Activated CD4-positive, alpha-beta T cell treated with anti-CD3 and anti-CD28 coated beads for 36 hours (primary cell): Measurements from ENCODE around the gene TMEM39B. TPM values are rescaled to one million over a fixed set of nuclear protein-coding genes. Genes with fewer than 3 reads are reported as not detected.

Experiments used
- ATAC-seq: fragments of 200-7000 bp; cut with Tn5 transposase; one replicate; pipeline ENCODE4 v1.10.0; 2021; ENCODE audit warnings: mild to moderate bottlenecking, moderate library complexity
- CTCF ChIA-PET: fragments of 350-600 bp; sonication (Branson Sonifier 250); formaldehyde crosslinking; loops from one replicate; lab custom pipeline; 2021; ENCODE audit warnings: antibody characterized with exemption; lab: Charles Lee
- POLR2A ChIA-PET: fragments of 350-600 bp; sonication (Branson Sonifier 250); formaldehyde crosslinking; loops from one replicate; lab custom pipeline; 2021; ENCODE audit warnings: antibody characterized with exemption, inconsistent platforms; lab: Charles Lee
- DNase-seq: peaks from one replicate; pipeline ENCODE4 v3.0.0-alpha.2; 2020
- H3K27ac Mint-ChIP-seq: one replicate; pipeline ENCODE4 v1.8.0; 2021; ENCODE audit warnings: mixed read lengths
- H3K27me3 Mint-ChIP-seq: one replicate; pipeline ENCODE4 v1.8.0; 2021; ENCODE audit warnings: mixed read lengths
- H3K36me3 Mint-ChIP-seq: one replicate; pipeline ENCODE4 v1.8.0; 2021; ENCODE audit warnings: low read depth, mixed read lengths
- H3K4me1 Mint-ChIP-seq: one replicate; pipeline ENCODE4 v1.8.0; 2021; ENCODE audit warnings: mixed read lengths
- H3K4me3 Mint-ChIP-seq: one replicate; pipeline ENCODE4 v1.8.0; 2021; ENCODE audit warnings: mild to moderate bottlenecking, moderate library complexity, mixed read lengths
- H3K9me3 Mint-ChIP-seq: one replicate; pipeline ENCODE4 v1.8.0; 2021; ENCODE audit warnings: low read depth, mixed read lengths
- intact Hi-C, 2 experiments: fragments of 100-400 bp; cut with DNase I in 1 of 2; cut with micrococcal nuclease in 1 of 2; formaldehyde crosslinking; loops; one replicate each; pipeline versions ENCODE4 v1.14.2 to v1.15.1; 2022 to 2024; cut with DNase I, micrococcal nuclease
- total RNA-seq, 2 experiments: library from RNA; stranded (reverse); gene quantifications; one replicate each; pipeline ENCODE4 v1.2.3, GENCODE V29; 2021

Gene TMEM39B
- total RNA-seq, 2 experiments from 2014 or later = 25.2 to 29.8 TPM

DNA sequence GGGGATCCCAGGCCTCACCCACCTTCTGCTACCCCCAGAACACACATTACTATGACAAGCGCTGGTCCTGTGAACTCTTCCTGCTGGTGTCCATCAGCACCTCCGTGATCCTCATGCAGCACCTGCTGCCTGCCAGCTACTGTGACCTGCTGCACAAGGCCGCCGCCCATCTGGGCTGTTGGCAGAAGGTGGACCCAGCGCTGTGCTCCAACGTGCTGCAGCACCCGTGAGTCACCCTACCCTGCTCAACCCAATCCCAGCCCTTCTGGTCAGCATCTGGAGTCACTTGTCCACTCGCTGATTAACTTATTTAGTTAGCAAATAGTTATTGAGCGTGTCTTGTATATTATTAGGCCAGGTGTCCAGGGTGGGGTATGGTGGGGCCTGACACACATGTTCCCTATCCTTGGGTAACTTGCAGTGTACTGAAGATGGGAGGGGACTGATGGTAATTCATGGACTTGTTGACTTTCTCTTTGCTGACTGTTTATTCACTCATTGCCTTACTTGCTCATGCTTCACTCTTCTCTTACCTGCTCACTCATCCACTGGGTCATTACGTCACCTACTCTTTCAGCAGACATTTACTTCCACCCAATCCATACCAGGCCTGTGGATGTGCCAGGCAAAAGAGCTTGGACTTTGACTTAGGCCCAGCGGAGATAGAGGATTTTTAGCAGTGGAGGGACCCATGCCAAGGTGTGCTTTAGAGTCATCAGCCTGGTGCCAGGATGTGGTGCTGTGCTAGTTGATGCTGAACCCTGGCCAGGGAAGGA lies 22.2 kb downstream of the TMEM39B start:
- Mint-ChIP-seq H3K9me3 (no peaks in the 10 kb centered on the region), H3K4me3 (no peak overlapping the region), H3K27me3 (no peaks in the 10 kb centered on the region), H3K36me3 (peaks cover 32% of the 10 kb centered on the region), H3K27ac (no peak overlapping the region), H3K4me1 (no peaks in the 10 kb centered on the region)
- no peak for ATAC-seq
- intact Hi-C loops = no loop called here
- ChIA-PET POLR2A (interaction anchor here (0.6 kb wide), 1 partner anchor 122 kb away, joined by 3 read pairs; no protein-coding TSS in a partner anchor), CTCF (interaction anchor here (0.5 to 0.8 kb wide), 2 partner anchors 22 to 206 kb away, joined by 3 to 4 read pairs; partner anchors contain the start of gene TMEM39B)
- DNase-seq = no peak

DNA sequence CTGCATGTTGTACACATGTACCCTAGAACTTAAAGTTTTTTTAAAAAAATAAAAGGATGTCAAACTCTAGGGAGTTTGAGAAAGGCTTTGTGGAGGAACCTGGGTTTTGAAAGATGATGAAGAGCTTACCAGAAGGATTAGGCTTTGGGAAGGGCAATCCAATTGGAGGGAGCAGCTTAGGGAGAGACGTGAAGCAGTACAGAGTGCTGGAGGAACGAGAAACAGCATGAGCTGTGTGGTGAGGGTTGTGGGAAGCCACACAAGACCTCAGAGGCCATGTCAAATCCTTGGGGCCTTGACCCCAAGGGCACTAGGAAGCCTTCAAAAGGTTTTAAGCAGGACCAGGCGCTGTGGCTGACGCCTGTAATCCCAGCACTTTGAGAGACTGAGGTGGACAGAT lies 26.7 kb downstream of the TMEM39B start:
- Mint-ChIP-seq H3K27ac (no peak overlapping the region), H3K9me3 (no peaks in the 10 kb centered on the region), H3K4me1 (peaks cover 1% of the 10 kb centered on the region), H3K36me3 (peaks cover 23% of the 10 kb centered on the region), H3K4me3 (no peak overlapping the region), H3K27me3 (no peaks in the 10 kb centered on the region)
- ATAC-seq (no peak), DNase-seq (no peak)
- POLR2A ChIA-PET = interaction anchor here (0.6 kb wide), 1 partner anchor 243 kb away, joined by 3 read pairs; no protein-coding TSS in a partner anchor
- CTCF ChIA-PET = interaction anchor here (0.8 kb wide), 1 partner anchor 45 kb away, joined by 3 read pairs; no protein-coding TSS in a partner anchor
- intact Hi-C loops = no loop called here

DNA sequence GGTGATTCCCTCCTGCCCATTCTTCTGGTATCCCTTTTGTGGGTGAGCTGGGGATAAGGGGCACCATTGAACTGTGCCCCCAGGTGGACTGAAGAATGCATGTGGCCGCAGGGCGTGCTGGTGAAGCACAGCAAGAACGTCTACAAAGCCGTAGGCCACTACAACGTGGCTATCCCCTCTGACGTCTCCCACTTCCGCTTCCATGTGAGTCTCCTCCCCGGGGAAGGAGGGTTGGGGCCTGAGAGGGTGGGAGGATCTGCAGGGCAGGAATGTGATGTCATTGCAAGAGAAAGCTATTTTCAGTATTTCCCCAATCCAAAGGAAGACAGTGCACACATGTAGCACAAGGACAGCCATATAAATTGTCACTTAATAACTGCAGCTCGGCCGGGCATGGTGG lies 27.6 kb downstream of the TMEM39B start:
- CTCF ChIA-PET = interaction anchor here (0.8 kb wide), 2 partner anchors 9 to 46 kb away, joined by 3 read pairs; no protein-coding TSS in a partner anchor
- no peaks in the 10 kb centered on the region for H3K27me3 Mint-ChIP-seq
- no peak overlapping the region for H3K4me3 Mint-ChIP-seq
- peaks cover 1% of the 10 kb centered on the region for H3K4me1 Mint-ChIP-seq
- H3K27ac Mint-ChIP-seq = no peak overlapping the region
- ATAC-seq (no peak), DNase-seq (no peak)
- no peaks in the 10 kb centered on the region for H3K9me3 Mint-ChIP-seq
- POLR2A ChIA-PET = no interaction called here
- intact Hi-C loops = loop anchor here (10.0 kb wide), 2 partner anchors 56 to 304 kb away; no protein-coding TSS in a partner anchor
- peaks cover 15% of the 10 kb centered on the region for H3K36me3 Mint-ChIP-seq

DNA sequence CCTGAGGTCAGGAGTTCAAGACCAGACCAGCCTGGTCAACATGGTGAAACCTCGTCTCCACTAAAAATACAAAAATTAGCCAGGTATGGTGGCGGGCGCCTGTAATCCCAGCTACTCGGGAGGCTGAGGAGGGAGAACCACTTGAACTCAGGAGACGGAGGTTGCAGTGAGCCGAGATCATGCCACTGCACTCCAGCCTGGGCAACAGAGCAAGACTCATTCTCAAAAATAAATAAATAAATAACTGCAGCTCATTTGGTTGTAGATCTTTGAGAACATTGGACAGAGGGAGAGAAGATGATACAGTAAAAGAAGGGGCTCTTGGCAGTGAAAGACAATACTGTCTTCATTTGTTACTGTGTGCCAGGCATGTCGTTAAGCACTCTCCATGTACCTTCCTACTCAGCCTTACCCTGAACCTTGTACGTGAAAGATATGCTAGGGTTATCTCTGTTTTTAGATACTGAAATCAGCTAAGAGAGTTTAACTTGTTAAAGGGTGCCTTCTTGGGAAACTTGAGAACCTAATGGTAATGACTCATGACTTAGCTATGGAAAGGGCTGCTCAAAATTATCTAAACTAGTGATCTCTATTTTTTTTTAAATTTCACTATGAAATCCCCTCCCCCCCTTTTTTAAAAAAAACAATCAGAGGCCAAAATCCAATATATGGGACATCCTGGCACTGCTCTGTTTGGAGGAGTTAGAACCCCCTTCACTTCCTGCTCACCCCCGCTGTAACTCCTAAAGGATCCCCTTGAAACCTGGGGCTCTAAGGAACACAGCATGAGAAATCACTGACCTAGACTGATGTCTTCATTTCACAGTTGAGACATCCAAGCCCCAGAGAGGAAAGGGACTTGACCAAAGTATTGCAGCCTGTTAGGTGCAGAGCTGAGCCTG lies 28.3 kb downstream of the TMEM39B start:
- no peaks in the 10 kb centered on the region for H3K9me3 Mint-ChIP-seq
- DNase-seq (no peak), ATAC-seq (no peak)
- peaks cover 15% of the 10 kb centered on the region for H3K36me3 Mint-ChIP-seq
- ChIA-PET CTCF (interaction anchor here (0.7 to 0.8 kb wide), 2 partner anchors 8 to 45 kb away, joined by 3 to 4 read pairs; no protein-coding TSS in a partner anchor), POLR2A (no interaction called here)
- intact Hi-C loops = loop anchor here (10.0 kb wide), 2 partner anchors 56 to 304 kb away; no protein-coding TSS in a partner anchor
- no peaks in the 10 kb centered on the region for H3K27me3 Mint-ChIP-seq
- no peak overlapping the region for H3K27ac Mint-ChIP-seq
- peaks cover 1% of the 10 kb centered on the region for H3K4me1 Mint-ChIP-seq
- H3K4me3 Mint-ChIP-seq = no peak overlapping the region

DNA sequence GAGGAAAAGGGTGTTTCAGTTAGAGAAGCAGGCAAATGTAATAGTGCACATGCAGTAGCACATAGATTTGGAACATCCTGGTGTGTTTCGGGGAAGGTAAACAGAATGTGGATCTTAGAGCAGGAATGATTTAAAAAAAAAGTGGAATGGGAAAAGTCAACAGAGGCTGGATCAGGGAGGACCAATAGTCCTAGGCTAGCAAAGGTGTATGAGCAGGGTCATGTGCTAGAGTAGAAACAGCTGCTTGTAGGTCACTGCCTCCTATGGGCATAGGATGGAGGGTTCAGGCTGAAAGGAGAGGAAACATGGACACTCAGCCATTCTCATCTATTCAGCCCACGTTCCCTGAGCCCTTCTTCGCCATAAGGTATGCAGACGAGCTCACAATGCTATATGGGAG lies 31.4 kb downstream of the TMEM39B start:
- ChIA-PET CTCF (no interaction called here), POLR2A (no interaction called here)
- no peaks in the 10 kb centered on the region for H3K27me3 Mint-ChIP-seq
- no peak for ATAC-seq
- no peaks in the 10 kb centered on the region for H3K9me3 Mint-ChIP-seq
- no peak overlapping the region for H3K27ac Mint-ChIP-seq
- intact Hi-C loops = loop anchor here (10.0 kb wide), 2 partner anchors 59 to 301 kb away; no protein-coding TSS in a partner anchor
- no peak for DNase-seq
- peaks cover 5% of the 10 kb centered on the region for H3K36me3 Mint-ChIP-seq
- no peak overlapping the region for H3K4me3 Mint-ChIP-seq
- peaks cover 7% of the 10 kb centered on the region for H3K4me1 Mint-ChIP-seq

DNA sequence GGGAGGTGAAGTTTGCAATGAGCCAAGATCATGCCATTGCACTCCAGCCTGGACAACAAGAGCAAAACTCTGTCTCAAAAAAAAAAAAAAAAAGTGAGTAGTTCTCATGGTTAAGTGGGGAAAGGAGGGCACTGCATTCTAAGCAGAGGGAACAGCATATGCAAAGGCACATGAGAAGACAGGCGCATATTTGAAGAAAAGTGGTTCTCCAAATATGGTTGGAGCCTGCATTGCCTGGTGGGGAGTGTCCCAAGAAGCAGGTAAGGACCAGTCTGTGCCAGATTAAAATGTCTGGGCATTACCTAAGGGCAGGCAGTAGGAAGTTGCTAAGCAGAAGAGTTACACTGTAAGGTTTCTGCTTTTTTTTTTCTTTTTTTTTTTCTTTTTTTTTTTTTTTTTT lies 32.6 kb downstream of the TMEM39B start:
- no peaks in the 10 kb centered on the region for H3K27me3 Mint-ChIP-seq
- no peak overlapping the region for H3K4me3 Mint-ChIP-seq
- DNase-seq (no peak), ATAC-seq (no peak)
- H3K27ac Mint-ChIP-seq = no peak overlapping the region
- intact Hi-C loops = loop anchor here (5.0 to 10.0 kb wide), 3 partner anchors 61 to 299 kb away; partner anchors contain the start of gene CCDC28B (in 1 of the 2)
- POLR2A ChIA-PET = no interaction called here
- peaks cover 18% of the 10 kb centered on the region for H3K4me1 Mint-ChIP-seq
- no peaks in the 10 kb centered on the region for H3K9me3 Mint-ChIP-seq
- H3K36me3 Mint-ChIP-seq = peaks cover 9% of the 10 kb centered on the region
- CTCF ChIA-PET = interaction anchor here (0.6 kb wide), 1 partner anchor 1390 kb away, joined by 3 read pairs; no protein-coding TSS in a partner anchor

DNA sequence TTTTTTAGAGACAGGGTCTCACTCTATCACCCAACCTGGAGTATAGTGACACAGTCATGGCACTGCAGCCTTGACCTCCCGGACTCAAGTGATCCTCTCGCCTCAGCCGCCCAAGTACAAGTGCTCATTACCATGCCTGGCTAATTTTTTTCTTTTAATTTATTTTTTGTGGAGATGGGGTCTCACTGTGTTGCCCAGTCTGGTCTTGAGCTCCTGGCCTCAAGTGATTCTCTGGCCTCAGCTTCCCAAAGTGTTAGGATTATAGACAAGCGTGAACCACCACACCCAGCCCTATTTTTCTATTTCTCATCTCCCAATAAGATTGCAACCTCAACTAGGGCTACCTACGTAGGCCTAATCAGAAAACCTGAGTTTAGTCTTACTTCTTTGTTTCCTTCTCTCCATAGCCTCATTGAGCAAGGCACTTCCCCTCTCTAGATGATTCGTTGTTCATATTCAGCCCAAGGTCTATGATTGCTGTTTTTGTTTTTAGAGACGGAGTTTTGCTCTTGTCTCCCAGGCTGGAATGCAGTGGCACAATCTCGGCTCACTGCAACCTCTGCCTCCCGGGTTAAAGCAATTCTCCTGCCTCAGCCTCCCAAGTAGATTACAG lies 34.0 kb downstream of the TMEM39B start:
- intact Hi-C loops = loop anchor here (1.0 to 10.0 kb wide), 5 partner anchors 33 to 298 kb away; partner anchors contain the start of genes CCDC28B (in 1 of the 2) and TMEM39B (in 1 of the 2)
- Mint-ChIP-seq H3K4me3 (peak overlapping the region; percentile 33), H3K4me1 (peaks cover 30% of the 10 kb centered on the region), H3K27ac (peak overlapping the region; percentile 65), H3K36me3 (peaks cover 15% of the 10 kb centered on the region), H3K27me3 (no peaks in the 10 kb centered on the region), H3K9me3 (no peaks in the 10 kb centered on the region)
- POLR2A ChIA-PET = interaction anchor here (0.6 kb wide), 1 partner anchor 17 kb away, joined by 6 read pairs; no protein-coding TSS in a partner anchor
- no peak for ATAC-seq
- CTCF ChIA-PET = interaction anchor here (0.6 to 5.5 kb wide), 5 partner anchors 10 to 91 kb away, joined by 3 to 62 read pairs (median 4); no protein-coding TSS in a partner anchor
- no peak for DNase-seq

DNA sequence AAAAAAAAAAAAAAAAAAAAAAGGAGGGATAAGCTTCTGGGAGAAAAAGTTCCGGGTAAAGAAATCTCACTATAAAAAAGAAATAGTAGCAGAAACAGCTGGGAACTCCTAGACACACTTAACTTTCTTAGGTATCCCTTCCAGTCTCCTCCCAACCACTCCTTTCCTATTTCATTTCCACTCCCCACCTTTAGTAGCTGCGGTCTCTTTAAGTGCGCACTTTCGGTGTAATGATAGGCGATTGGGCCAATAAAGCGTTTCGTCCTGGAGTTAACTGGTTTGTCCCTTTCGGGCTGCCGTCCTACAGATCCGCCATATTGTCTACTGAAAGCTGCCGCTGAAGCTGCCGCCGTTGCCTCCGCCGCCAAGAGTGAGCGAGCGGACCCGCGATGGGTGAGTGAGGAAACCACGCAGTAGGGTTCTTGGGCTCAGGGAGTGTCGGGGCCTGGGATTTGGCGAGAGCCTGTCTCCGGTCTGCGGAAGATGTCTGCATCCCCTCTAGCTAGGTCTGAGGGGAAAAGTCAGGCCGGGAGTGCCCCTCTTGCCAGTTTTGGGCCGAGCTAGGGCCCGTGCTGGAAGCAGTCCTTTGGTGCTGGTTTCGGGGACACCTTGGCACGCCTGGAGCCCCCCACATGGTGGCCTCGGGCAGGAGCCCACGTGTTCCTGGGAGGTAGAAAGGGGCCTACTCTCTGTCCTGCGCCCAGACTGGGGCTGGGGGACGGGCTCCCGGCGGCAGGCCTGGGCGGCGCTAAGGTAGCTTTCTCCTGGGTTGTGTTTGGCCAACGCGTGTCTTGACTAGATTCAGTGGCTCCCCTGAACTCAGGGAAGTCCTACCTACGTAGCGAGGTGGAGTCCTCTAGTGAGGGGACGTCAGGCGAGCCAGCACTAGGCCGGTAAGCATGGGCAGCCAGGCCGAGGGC lies 35.3 kb downstream of the TMEM39B start, which contains the start of gene KPNA6:
Gene KPNA6 (plus strand): TSS at position 315 of the 920 bp plus-strand sequence. CDS start 75 bp downstream, at position 390.
- CTCF ChIA-PET = interaction anchor here (0.6 to 5.5 kb wide), 25 partner anchors 10 to 473 kb away, joined by 3 to 62 read pairs (median 5); partner anchors contain the start of genes BSDC1, LCK, TMEM39B and TXLNA
- POLR2A ChIA-PET = interaction anchor here (0.6 to 2.4 kb wide), 14 partner anchors 12 to 543 kb away, joined by 3 to 19 read pairs (median 4); partner anchors contain the start of genes KHDRBS1, MARCKSL1, PEF1 and RBBP4
- Mint-ChIP-seq H3K4me3 (peak within 1 kb of the TSS; percentile 88), H3K4me1 (peaks cover 39% of the 10 kb centered on the region), H3K36me3 (peaks cover 18% of the 10 kb centered on the region), H3K27ac (peak within 1 kb of the TSS; percentile 96), H3K9me3 (no peaks in the 10 kb centered on the region), H3K27me3 (no peaks in the 10 kb centered on the region)
- intact Hi-C loops = loop anchor here (1.0 to 10.0 kb wide), 11 partner anchors 35 to 542 kb away; partner anchors contain the start of genes TXLNA (in 2 of the 2), BSDC1 (in 1 of the 2), CCDC28B (in 1 of the 2) and KHDRBS1 (in 1 of the 2)
- peak; percentile 94 for DNase-seq
- ATAC-seq = peak; percentile 77

DNA sequence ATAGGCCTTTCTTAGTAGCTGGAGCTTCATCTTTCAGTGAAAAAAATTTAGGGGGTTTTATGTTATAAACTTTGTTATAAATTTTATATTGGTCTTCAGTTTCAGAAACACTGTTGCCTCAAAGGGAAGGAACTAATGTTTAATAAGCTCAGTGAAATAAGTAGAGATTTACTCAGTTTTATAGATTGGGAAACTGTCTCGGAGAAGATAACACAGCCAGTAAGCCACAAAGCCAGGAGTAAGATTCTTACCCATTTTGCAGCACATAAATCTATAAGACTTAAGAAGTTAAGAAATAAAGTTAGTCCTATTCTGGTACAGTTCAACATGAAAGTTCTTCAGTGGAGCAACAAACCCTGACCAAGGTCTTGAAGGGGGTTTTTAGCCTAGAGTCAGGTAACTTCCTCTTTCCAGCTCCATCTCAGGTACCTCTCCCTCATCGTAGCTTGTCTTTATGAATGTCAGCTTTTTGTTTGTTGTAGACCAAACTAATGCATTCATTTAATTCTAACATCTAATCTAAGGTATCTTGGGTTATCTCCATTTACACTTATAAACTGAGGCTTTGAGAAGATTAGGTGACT lies 38.4 kb downstream of the TMEM39B start:
- CTCF ChIA-PET = interaction anchor here (0.6 to 5.5 kb wide), 16 partner anchors 8 to 180 kb away, joined by 3 to 62 read pairs (median 4); partner anchors contain the start of gene TMEM39B
- Mint-ChIP-seq H3K4me1 (peaks cover 55% of the 10 kb centered on the region), H3K27ac (peak overlapping the region; percentile 7)

More for the DNA sequence above, 38.4 kb downstream of the TMEM39B start:
- no peak for DNase-seq
- Mint-ChIP-seq H3K27me3 (no peaks in the 10 kb centered on the region), H3K4me3 (no peak overlapping the region), H3K36me3 (peaks cover 24% of the 10 kb centered on the region), H3K9me3 (no peaks in the 10 kb centered on the region)
- POLR2A ChIA-PET = interaction anchor here (0.6 kb wide), 1 partner anchor 249 kb away, joined by 4 read pairs; no protein-coding TSS in a partner anchor
- no peak for ATAC-seq
- intact Hi-C loops = no loop called here
